HG02870 (cell line): ENCODE results near the gene MRS2.

Source experiments
- ATAC-seq: cut with Tn5 transposase; IDR thresholded peaks from one replicate; pipeline ENCODE4 v1.9.1; 2021; ENCODE audit warnings: mild to moderate bottlenecking, moderate library complexity; ENCODE audit not compliant: unreplicated experiment

The MRS2 gene

DNA sequence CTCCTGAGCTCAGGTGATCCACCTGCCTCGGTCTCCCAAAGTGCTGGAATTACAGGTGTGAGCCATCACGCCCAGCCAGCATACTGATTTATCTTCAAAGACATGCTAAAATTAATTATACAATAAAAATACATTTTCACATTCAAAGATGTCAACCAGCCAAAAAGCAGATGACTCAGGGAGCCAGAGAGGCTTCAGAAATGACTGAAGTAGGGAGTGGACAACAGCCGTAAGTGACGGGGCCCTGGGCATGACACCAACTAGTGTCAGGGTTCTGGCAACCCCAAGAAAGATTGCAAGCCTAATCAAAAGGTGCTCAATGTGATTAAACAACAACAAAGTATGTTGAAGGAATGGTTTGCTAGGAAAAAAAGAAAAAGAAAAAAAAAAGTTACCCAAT lies 58.2 kb downstream of the MRS2 start:
- no peak for ATAC-seq

DNA sequence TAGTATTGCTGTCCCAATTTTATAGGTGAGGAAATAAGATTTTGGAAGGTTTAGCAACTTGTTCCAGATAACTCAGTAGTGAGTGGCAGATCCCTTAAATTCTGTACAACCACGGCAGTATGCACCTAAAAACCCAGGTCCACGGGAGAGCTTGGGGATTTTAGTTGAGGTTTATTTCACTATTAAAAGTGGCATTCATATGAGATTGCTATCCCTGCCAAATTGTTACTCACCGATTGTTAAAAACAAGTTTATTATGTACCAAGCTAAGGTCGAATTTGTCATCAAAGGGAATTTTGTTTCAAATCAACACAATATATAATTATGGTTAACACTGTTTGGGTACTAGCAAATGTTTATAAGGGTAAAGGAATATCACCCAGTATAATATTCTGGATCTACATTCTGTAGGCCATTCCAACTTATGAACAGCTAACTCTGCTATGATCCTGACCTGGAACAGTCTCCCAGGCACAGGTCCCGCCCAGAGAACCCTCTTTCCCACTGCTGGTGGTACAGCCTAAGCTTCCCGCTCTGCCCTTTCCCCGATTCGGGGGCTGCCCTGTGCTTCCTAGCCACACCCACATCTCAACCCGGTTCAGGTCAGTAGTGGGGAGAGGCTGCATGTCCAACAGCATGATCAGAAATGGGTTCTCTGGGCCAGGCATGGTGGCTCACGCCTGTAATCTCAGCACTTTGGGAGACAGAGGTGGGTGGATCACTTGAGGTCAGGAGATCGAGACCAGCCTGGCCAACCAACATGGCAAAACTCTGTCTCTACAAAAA lies 61.7 kb downstream of the MRS2 start:
- no peak for ATAC-seq

DNA sequence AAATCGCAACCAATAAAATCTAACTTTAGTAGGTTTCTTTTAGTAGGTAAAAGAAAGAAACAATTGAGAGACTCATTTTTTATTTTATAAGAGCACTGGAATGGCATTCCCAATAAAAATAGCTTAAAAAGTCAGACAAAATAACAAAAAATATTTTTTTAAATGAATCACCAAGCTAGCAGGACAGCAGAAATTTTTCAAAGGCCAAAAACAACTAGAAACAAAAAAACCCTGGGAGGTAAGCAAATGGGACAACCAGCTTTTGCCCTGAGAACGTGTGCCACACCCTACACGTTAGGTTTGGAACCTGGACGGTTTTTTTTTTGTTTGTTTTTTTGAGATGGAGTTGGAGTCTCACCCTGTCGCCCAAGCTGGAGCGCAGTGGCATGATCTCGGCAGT lies 67.1 kb downstream of the MRS2 start:
- no peak for ATAC-seq

DNA sequence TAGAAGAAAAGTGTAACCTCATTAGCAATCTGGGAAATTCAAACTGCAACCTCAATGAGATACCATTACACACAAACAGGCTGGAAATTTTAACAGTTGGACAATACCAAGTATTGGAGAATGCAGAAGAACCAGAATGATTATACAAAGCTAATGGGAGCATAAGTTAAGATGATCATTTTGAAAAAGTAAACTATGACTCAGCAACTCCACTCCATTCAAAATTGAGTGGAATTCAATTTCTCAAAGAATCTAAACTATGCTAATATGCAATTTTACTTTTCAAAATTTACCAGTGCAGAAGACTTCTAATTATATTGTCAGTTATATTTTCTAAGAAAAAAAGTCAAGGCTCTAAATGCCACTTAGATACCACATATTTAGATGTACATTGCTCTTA lies 69.4 kb downstream of the MRS2 start:
- ATAC-seq = no peak
